Forelimb muscle (tissue), 1 donor: ENCODE results near the gene ULK4. TPM values are rescaled to one million over a fixed set of nuclear protein-coding genes. Genes with fewer than 3 reads are reported as not detected.
"Not testable (repeated sequence)": the region's sequence is repeated elsewhere in the genome, so short reads cannot be mapped to it uniquely, and the experiment has no call there.

ENCODE experiments used
- DNase-seq: peaks from one replicate; pipeline ENCODE4 v3.0.0-alpha.2; 2013; ENCODE audit warnings: low read depth
- polyA plus RNA-seq: library from polyadenylated mRNA; unstranded; fragments of 120-200 nt; gene quantifications from one replicate; pipeline ENCODE4 v1.2.1, GENCODE V29; 2013; ENCODE audit not compliant: insufficient read length

ULK4 gene
- polyA plus RNA-seq, 1 donor, result 2.4 TPM

DNA sequence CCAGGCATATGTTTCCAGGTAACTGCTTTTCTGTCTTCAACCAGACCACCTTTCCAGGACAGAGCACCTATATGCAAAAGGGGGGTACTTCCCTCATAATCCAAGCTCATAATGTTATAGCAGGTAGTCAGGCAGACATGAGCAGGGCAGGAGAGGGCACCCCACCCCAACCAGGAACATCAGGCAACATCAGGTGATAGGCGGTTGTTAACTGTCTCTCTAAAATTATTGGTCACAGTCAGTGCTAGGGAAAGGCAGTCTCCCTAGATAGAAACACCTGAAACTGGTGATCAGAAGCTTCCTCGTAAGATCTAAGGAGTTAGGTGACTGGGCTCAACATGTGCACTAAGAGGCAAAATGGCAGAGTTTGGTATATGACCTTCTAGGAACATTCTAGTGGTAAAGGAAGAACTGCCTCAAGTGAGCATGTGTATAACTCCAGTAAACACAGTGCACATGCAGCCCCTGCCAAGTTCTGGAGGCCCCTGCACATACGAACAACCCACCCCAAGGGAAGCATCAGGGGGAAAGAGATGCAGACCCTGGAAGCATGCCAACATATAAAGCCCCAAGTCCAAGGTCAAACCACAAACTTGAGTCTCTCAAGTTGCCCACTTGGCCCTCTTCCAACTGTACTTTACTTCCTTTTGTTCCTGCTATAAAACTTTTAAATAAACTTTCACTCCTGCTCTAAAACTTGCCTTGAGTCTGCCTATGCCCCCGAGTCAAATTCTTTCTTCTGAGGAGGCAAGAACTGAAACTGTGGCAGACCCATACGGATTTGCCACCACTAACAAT, 270.9 kb downstream of the ULK4 start:
- no peak for DNase-seq

DNA sequence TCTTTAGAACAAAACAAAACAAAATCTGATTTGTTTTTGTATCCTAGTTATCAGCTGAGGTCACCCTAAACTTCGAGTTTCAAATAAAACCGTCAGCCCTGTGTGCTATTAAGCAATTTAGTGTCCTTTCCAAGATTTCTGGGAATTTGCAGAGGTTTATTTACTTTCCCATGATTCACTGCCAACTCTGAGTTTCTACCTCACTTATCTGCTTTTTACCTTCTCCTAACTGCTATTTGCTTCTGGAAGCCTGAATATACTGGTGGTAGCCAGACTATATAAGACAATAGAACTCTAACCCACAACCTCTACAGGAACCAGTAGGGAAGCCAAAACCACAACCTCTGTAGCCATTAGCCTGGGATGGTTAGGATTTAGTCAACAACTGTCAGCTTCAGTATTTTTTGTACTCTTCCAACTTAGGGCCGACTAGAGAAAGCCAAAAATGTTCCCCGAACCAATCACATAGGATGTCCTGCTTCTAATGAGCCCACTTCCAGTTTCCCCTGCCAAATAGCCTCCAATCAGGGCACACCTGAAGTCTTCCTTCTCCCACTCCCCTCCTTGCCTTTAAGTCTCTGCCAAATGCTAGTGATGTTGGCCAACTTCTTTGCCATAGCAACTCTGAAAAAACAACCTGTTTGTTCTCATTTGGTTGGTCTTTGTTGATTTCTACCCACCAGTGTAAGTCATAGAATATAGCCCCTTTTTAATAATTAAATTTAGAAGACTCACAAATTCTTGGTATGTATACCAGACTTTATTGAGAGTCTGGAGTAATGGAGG, 273.1 kb downstream of the ULK4 start:
- DNase-seq, result no peak

DNA sequence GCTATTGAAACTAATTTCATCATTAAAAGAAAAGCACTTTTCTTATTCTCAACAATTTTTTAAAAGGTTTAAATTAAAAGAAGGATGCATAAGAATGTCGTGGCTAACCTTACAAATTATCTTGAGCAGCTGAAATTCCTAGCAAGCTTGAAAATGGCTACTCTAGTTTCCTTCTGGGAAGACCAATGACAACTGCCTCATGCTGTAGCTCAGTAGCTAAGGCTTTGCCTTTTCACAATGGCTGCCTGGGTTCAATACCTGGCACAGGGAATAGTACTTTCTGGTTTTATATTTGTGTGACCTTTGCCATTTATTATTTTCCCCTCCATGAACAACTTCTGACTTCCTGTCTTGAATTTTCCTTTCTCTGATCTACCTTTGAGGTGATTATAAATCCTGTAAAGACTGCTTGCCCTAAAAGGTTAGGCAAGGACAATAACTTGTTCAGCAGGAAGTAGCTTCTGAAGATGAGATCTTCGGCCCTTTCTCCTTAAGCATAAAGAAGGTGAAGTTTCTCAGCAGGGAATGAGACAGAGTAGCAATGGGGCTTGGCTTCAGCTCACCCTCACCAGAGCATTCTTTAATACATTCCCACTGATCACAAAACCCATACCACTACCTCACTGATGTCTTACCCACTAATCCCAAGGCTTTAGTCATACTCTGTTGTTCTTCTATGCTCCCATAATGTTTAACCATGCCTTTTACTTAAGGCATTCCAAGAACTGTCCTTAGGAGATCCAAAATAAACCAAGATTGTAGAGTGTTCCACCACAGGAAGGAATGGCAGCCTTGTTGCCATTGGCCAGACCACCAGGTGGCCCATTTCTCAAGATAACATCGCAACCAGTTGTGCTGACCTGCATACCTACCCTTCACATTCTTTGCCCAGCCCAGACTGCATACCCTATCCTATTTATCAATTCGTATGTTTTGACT, 276.8 kb downstream of the ULK4 start:
- no peak for DNase-seq

DNA sequence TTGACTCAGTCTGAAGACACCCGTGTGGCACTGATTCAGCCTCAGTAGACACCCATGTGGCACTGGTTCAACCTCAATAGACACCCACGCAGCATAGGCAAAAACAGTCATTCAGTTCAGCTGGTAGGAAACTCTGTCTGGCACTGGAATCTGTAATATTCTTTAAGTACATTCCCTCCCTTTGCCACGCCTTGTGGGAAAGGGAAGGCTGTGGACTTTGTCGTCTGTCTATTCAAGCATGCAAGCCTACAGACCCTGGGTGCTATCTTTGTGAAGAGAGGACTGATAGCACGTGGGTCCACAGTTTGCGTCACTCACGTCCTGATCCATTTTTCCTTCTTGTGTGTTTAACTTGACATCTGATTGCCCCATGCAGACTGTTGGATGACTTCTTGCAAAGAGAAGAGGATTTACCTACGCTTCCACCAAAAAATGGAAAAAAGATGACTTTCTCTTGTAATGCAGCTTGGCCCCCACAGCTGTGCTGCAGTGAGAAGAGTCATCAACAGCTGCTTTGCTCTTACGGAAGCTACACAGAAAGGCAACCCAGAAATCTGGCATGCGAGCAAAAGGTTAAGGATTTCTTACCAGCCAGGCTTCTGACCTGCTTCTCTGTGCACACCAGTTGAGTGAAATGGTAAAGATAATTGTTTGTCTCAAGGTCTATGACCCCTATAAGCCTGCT, 278.1 kb downstream of the ULK4 start:
- no peak for DNase-seq

DNA sequence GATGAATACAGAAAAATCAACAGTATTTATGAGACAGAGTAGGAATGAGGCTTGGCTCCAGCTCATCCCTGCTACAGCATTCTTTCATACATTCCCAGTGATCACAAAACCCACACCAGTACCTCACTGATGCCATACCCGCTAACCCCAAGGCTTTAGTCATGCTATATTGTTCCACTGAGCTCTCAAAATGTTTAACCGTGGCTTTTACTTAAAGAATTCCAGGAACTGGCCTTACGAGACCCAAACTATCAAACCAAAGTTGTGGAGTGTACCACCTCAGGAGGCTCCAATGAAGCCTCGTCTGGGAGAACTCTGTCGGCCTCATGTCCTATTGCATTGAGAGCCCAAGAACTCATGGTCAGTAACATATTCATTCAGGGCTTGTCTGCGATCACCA, 278.9 kb downstream of the ULK4 start:
- no peak for DNase-seq

DNA sequence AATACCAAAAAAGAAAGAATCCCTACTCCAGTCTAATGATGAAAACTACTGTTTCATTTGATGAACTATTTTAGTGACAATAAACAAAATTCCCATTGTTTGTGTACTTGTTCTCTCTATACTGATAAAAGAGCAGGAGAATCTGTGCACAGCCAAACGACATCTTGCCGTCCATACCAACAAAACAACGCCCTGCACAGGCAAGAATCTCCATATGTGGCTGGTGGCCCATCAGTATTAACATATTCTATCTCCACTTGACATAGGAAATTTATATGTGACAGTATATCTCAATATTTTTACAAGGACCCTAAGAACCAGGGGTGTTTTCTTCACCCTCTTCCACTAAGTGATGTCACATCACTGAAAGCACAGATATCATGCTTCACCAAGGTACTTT, 279.5 kb downstream of the ULK4 start:
- no peak for DNase-seq

DNA sequence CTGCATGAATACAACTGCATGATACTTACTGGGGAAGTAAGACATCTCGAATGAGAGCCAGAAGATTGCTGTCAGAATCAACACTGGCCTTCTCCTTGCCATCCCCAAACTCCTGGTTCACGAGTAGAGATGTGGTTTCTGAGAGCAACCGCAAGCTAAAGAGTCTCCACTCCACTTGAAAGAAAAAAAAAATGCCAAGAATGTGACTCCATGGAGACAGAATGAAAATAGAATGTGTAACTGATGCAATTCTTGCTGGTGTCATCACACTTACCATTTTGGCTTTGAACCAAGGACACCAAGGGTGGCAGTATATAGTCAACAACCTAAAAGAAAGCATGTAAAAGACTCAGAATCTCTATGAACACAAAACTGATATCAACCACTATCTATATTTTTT, 280.4 kb downstream of the ULK4 start:
- no peak for DNase-seq

DNA sequence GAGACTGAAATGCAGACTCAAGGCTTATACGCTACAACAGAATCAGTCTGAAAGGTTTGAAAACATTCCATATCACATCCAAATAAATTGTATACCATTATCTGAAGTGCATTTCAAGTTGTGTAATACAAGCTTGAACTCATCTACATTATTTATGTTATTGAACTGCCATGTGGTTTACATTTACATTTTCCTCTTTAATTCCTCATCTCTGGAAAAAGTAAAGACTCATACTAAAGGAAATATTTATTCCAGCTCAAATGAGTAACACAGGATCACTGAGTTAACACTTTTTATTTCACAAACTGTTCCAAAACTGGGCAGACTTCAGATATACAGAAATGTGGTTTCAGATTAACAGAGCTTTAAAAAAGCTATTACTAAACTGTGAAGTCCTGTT, 282.5 kb downstream of the ULK4 start:
- no peak for DNase-seq

DNA sequence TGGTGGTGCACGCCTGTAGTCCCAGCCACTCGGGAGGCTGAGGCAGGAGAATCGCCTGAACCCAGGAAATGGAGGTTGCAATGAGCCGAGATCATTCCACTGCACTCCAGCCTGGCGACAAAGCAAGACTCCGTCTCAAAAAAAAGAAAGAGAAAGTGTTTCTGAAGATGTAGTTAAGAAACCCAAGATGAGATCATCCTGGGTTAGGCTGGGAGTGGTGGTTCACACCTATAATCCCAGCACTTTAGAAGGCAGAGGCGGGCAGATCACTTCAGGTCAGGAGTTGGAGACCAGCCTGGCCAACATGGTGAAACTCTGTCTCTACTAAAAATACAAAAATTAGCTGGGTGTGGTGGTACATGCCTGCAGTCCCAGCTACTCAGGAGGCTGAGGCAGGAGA, 286.8 kb downstream of the ULK4 start:
- DNase-seq, result not testable (repeated sequence)

DNA sequence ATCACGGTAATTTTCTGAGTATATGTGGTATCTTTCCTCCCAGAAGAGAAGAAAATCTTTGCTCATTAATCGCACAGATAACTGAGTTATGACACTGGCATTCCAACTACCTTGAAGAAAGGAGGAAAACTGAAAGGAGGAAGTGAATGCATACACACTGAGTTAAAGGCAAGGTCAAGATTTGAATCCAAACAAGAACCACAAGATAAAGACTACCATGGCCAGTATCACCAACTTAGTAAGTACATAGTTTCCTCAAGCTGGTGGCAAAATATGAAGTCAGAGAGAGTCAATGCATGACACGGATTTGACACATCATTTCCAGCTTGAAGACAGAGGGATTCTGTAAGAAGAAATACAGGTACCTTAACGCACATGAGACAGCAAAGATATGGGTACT, 287.5 kb downstream of the ULK4 start:
- DNase-seq, result no peak

DNA sequence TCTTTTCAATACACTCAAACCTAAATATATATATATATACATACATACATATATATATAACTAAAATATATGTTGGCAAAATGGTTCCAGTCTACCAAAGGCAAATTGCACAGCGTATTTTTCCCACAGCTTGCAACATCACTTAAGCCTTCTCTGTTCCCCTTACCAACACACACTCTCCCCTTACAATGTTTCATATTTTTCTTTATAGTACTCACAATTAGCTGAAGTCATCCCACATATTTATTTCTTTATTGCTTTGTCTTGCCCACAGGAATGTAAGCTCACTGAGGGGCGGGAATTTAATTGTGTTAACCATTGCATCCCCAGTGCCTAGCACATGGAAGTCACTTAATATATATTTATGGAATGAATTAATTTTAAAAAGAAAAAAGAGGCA, 288.3 kb downstream of the ULK4 start:
- no peak for DNase-seq

DNA sequence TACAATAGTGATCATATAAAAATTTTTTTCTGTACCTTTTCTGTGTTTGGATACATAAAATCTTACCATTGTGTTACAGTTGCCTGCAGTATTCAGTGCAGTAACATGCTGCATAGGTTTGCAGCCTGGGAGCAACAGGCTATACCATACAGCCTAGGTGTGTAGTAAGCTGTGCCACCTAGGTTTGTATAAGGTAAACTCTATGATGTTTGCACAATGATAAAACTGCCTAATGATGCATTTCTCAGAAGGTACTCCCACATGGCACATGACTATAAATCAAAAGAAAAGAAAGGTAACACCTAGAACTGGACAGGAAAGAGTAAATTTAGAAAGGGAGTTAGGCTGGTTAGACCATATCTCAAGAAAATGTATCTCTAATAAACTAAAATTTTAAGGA, 293.5 kb downstream of the ULK4 start:
- DNase-seq, result no peak

DNA sequence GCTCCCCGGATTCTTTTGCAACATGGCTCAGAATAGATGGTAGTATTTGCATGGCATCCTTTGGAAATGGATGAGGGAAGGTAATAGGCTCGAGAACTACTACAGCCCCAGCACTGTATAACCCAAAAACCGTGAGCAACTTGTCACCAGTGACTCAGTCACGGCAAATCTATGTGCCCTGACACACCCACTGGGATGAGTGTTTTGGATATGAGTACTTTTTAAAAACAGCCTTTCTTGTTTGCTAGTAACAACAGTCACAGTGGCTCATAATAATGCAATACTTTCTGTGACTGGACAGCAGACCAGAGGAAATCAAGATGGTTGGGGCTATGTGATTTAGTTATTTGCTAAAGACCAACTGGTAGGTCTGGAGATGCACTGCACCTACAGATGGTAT, 299.6 kb downstream of the ULK4 start:
- no peak for DNase-seq

DNA sequence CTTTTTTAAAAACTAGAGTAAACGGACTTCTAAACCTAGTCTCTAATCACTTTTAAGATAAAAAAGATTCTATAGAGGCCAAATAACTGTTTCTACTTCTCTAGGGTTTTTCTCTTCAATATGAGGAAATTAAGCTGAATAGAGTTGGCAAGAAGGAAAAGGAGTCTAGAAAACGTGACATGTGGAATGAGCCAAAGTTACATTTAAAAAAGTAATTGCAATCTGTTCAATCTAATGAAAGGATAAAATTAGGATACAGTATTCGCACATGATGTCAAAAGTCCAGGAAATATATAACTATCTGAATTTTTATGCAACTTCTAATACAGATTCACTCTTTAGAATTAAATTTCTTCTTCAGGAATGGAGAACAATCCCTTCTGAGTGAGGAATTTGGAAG, 300.1 kb downstream of the ULK4 start:
- no peak for DNase-seq

DNA sequence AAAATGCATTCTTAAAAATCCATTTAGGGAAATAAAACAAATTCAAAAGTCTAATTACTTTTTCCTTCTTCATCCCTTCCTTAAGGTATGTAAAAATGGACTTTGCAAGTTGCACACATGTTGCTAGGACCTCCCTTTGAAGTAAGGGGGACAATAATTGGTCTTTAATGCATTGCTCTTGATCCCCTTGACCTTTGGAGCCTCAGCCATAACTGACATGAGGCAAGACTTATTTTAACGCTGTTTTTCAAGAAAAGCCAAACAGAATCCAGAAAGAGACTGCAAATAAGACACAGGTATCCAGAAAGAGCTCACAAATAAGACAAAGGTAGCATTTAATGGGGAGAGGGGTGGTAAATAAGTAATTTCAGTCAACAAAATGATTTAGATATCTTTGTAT, 301.4 kb downstream of the ULK4 start:
- DNase-seq, result no peak

DNA sequence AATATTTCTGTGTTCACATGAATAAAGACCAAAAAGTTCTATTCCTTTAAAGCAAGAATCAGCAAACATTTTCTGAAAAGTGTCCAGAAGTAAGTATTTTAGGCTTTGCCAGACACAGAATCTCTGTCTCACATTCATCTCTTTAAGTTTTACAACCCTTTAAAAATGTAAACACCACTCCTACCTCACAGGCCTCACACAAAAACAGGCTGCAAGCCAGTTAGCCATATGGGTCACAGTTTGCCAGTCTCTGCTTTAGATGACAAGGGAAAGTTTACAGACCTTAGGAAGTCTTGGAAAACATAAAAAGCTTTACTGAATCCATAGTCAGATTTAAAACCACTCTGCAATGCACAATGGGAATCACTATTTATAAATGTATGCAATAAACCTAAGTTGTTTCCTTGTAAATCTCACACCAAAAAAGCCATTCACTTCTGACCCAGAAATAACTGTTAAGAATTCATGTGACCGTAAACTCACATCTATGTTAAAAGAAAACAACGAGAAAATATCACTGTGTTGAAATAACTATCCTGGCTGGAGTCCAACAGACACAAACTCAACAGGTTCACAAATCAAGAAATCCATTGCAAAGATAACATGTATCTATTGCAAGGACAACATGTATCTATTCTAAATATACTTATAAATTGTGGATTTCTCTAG, 308.2 kb downstream of the ULK4 start:
- no peak for DNase-seq

DNA sequence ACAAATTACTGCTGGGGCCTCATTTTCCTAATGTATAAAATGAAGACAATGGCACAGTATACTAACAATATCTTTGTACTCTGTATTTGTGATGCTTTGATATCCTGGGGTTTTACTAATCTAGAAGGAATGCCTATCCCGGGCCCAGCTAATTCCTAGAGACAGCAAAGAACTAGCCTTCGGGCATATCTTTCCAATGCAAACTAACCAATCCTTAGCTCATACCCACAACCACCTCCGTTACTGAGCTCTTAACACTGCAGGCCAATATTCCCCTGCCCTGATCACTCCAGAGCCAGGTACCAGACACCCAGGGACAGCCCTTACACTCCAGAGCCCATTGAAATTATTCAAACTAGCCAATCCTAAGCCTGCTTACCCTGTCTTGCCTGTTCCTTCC, 309.0 kb downstream of the ULK4 start:
- no peak for DNase-seq

DNA sequence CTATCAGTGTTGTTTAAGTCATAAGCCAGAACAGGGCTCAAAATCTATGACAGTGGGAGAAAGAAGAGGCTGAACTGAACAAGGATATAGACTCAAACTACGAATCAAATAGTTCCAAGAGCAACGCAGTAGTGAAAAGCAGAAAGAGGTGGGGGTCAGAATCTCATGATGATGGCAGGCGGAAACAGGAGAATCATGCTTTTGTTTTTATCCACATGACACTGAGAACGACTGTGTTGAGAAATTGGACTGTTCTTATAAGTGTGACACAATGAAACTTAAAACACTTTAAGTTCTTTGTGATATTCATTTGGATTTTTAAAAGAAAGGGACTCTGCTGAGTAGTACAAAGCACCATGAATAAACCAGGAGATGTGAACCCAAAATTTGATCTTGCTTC, 309.4 kb downstream of the ULK4 start:
- DNase-seq, result no peak

DNA sequence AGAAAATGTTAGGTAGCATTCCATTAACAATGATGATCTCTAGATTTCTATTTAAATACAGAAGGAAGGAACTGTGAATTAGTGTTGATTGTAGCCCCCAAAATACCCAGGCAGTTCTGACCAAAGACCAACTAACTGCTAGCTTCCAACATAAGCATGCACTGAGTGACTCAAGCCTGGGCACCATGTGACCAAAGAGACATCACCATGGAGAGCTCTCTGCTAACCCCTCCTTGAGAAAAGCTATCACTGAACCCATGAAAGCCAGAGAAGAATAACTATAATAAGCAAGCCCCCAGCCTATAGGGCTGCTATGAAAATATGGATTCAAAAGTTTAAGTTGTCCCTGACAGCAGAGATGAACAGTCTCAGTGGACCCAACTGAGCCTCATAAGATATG, 310.2 kb downstream of the ULK4 start:
- no peak for DNase-seq

DNA sequence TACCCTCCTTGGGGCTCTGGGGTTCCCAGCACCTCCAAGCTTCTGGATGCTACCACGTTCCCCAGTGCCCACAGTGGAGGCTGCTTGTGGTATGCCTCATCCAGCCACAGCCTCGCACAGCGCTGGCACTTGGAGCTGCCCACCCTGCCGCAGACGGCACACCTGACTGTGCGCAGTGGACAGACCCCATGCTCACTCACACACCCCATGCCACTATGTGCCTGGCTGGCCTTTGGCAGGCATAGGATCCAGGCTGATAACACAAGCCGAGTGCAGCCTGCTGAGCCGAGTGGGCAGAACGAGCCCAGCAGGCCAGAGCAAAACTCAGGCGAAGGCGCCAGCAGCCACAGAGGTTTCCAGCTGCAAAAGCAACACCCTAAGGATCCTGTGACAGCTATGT, 311.5 kb downstream of the ULK4 start:
- DNase-seq, result no peak

DNA sequence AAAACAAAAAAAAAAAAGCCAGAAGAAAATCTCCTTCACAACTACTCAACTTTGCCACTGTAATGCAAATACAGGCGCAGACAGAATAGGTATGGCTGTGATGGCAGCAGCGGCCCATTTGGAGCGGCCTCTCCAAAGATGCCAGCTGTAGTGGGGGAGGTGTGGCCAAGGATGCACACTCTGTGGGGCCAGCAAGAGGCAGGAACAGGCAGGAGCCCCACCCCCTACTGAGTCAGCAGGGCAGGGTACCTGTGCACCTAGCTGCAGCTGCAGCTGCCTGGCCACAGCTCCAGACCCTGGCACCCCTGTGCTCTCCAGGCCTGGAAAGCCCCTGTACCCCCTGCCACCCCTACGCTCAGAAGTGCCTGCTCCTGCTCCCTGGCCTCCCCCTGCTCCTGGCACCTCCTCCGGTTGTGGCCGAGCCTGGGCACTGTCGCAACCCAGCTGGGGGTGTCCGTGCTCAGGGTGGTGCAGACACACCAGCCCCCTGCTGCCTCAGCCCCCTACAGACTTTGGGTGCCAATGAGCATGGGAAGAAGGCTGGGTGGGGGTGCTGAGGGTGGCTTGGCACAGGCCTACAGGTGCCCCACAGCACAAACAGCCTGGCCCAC, 312.7 kb downstream of the ULK4 start:
- no peak for DNase-seq
